NCI-H510A (cell line): ENCODE data around the gene SLC6A7.

ENCODE experiments used
- DNase-seq: peaks from one replicate; lab custom pipeline; 2025; lab: John Stamatoyannopoulos, UW

Gene SLC6A7

DNA sequence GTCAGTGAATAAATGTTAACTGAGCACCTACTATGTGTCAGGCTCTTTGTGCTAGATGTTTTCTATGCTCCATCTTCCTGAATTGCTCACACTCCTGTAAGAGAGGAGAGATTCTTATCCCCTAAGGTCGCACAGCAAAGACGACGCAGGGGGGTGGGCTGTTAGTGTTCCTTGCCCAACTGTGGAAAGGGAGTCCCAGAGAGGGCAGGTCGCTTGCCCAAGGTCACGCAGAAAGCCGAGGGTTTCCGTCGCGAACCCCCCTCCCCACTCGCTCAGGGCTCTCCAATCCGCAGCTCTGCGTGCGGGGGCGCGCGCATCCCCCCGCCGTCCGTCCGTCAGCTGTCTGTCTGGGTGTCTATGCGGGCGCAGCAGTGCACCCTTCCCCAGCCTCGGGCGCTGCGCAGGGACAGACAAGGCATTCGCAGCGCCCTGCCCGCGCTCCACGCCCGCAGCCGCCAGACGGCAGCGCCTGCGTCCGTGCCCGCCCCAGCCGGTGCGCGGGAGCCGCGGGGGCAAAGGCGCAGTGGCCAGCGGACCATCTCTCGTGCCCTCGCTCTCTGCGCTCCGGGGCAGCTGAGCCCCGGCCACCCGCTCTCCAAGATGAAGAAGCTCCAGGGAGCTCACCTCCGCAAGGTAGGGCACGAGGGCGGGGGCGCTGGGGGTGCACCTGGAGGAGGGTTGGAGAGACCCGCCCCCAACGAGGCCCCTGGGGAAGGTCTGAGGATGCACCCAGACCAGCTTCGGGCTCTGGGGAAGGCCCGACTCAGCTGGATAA is at the start of gene SLC6A7:
SLC6A7 (plus strand) TSS at position 335 of the 775 bp plus-strand sequence; CDS start at position 601, 266 bp downstream.
- DNase-seq = no peak

DNA sequence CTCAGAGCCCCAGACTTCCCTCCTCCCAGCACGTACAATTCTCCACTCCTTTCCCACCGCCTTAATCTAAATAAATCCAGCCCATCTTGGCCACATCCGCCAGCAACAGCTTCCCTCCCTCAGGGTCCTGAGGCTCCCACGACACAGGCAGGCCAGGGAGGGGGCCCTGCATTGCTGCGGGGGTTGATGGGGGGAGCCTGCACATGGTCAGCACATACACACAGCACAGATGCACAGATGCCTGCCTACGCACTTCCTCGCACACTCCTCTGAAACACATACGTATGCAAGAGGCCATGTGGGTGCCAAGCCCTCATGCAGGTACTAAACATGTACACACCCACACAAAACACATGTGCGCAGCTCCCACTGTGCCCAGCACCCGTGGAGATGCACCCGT is 49.0 kb upstream of the SLC6A7 start:
- no peak for DNase-seq

GRCh38 chr5:150141544-150142184 is 48.2 kb upstream of the SLC6A7 start:
- no peak for DNase-seq

- DNase-seq = no peak
Observed at GRCh38 chr5:150142185-150142958, 47.5 kb upstream of the SLC6A7 start.

GRCh38 chr5:150142959-150143349 is 46.9 kb upstream of the SLC6A7 start:
- no peak for DNase-seq

- no peak for DNase-seq
Observed at GRCh38 chr5:150143350-150144245, 46.3 kb upstream of the SLC6A7 start.

GRCh38 chr5:150144246-150144801 is 45.5 kb upstream of the SLC6A7 start:
- DNase-seq = no peak

GRCh38 chr5:150144879-150145278 is 45.0 kb upstream of the SLC6A7 start:
- no peak for DNase-seq

GRCh38 chr5:150146235-150146634 is 43.6 kb upstream of the SLC6A7 start:
- no peak for DNase-seq

- DNase-seq = no peak
Observed at GRCh38 chr5:150146862-150147601, 42.8 kb upstream of the SLC6A7 start.

GRCh38 chr5:150147670-150148069 is 42.2 kb upstream of the SLC6A7 start:
- DNase-seq = no peak

DNA sequence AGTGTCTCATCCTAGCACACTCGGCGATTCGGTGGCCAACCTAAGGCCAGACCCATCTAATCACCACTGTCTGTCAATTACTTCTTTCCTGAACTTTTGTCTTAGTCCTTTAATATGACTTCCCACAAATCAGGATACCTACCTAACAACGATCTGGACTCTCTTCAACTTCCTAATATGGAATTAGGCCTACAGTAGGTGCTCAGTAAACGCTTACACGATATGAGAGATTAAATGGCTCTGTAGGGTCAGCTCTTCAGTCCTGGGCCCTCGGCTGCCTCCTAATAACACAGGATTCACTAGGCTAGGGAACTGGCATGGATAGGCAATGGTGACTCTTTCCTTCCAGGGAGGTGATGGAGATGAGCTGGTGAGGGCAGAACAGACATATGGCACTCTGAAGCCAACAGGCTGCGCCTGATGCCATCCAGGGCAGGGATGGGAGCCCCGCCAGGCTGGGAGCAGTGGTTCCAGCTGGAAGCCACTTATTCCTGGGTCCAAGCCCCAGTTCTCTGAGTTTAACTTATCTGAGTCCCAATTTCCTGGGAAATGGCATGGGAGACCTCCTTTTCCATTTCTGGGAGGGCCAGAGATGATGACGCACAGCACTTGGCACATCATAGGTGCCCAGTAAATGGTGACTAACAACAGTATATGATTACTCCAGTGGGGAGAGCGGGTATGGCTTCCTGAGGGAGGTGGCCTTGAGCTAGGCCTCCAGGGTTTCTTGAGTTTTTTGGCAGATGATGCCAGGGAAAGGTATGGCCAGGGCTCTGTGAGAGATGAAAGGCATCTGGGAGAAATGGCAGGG is 41.5 kb upstream of the SLC6A7 start:
- no peak for DNase-seq

- no peak for DNase-seq
Observed at GRCh38 chr5:150149618-150150017, 40.2 kb upstream of the SLC6A7 start.

- no peak for DNase-seq
Observed at GRCh38 chr5:150152636-150153462, 37.0 kb upstream of the SLC6A7 start.

DNA sequence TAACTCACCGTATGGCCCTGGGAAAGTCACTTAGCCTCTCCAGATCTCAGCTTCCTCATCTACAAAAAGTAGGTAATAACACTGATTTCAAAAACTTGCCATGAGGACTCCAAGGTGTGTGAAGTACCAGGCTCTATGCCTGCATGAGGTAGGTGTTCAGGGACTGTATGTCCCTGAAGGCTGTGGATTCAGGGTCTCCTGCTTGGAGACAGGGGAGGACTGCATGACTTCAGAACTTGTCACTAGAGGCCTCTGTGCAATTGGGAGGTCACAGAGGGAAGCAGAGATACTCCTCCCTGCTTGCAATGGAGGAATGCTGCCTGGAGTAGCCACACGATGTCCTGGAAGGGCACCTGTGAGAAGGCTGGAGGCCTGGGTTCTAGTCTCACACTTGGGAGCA is 36.4 kb upstream of the SLC6A7 start:
- no peak for DNase-seq

DNA sequence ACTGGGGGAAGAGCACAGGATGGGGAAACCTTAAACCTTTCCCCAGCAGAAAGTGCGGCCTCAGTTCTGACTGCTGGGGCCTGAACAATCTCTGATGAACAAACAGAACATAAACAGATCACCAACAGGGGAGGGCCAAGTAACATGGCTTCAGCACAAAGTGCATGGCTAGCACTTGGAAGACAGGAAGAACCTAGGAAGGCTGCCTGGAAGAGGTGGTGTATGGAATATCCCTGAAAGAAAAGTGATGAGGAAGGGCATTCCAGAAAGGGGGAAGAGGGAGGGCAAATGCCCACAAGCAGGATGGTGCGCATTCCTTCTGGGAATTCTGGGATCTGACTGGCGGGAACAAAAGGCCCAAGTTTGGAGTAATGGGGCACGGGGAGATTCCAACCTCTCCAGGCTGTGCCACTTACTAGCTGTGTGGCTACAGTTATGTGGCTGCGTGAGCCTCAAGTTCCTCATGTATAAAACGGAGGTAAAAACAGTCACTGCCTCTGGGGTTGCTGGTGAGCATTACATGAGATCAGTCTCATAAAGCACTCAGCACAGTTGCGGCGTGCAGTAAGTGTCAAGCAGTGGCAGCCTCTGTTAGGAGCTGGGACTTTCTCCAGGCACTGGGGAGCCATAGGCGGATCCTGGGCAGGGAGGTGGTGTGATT is 35.8 kb upstream of the SLC6A7 start:
- no peak for DNase-seq

DNA sequence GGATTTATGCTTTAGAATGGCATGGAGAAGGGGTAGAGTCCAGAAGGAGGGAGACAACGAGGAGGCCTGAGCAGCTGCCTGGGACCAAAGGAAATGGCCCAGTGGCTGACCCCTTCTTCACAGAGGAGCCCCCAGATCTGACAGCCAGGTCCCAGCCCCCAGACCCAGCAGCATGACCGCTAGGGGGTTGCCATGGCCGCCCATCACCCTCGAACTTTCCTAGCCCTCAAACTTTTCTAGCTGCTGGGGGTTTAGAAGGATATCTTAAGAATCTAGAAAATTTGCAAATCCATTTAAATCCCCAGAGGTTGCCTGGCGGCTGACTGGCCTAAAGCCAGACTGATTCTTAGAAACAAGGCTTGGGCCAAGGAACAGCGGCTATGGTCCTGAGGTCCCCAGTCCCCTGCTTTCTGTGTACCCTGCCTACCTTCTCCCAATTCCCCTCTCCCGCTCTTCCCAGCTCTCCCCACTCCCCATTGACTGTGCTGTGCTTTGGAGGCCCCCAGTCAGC is 35.2 kb upstream of the SLC6A7 start:
- no peak for DNase-seq
